Measurements from ENCODE around the gene GRAMD1A.
"Not testable (repeated sequence)": the region's sequence is repeated elsewhere in the genome, so short reads cannot be mapped to it uniquely, and the experiment has no call there.

The GRAMD1A gene

GRCh38 chr19:35013820-35014754, 14.0 kb downstream of the GRAMD1A start:
- no peak for DNase-seq (ENCODE audit: extremely low read depth, low read depth)
- no peak for TF ChIP-seq CTCF (IDR thresholded peaks at IDR 0.05; ENCODE audit: low read depth, low read length)

- DNase-seq (ENCODE audit: extremely low read depth, low read depth): not testable (repeated sequence)
Measured at GRCh38 chr19:35014774-35015173, 14.7 kb downstream of the GRAMD1A start.

GRCh38 chr19:35015270-35015953, 15.3 kb downstream of the GRAMD1A start:
- DNase-seq (ENCODE audit: extremely low read depth, low read depth): no peak
- no peak for TF ChIP-seq CTCF (IDR thresholded peaks at IDR 0.05; ENCODE audit: low read depth, low read length)

- DNase-seq (ENCODE audit: extremely low read depth, low read depth): no peak
- no peak for TF ChIP-seq CTCF (IDR thresholded peaks at IDR 0.05; ENCODE audit: low read depth, low read length)
Measured at GRCh38 chr19:35015954-35016351, 15.8 kb downstream of the GRAMD1A start.

- no peak for TF ChIP-seq CTCF (IDR thresholded peaks at IDR 0.05; ENCODE audit: low read depth, low read length)
- DNase-seq (ENCODE audit: extremely low read depth, low read depth): no peak
Measured at GRCh38 chr19:35017507-35017906, 17.4 kb downstream of the GRAMD1A start.

GRCh38 chr19:35018379-35018778, 18.3 kb downstream of the GRAMD1A start:
- TF ChIP-seq CTCF (IDR thresholded peaks at IDR 0.05; ENCODE audit: low read depth, low read length): no peak
- no peak for DNase-seq (ENCODE audit: extremely low read depth, low read depth)

- TF ChIP-seq CTCF (IDR thresholded peaks at IDR 0.05; ENCODE audit: low read depth, low read length): no peak
- DNase-seq (ENCODE audit: extremely low read depth, low read depth): no peak
Measured at GRCh38 chr19:35019144-35019543, 19.0 kb downstream of the GRAMD1A start.

Measured in AG09319 (cell line).